Raji (cell line): ENCODE measurements around the gene SSBP3.

Experiments
- POLR2A ChIP-seq: IDR thresholded peaks from 2 replicates; pipeline ENCODE4 v1.6.1; 2011; ENCODE audit warnings: low read depth, low read length, control low read depth; ENCODE audit not compliant: insufficient read depth

The SSBP3 gene

DNA sequence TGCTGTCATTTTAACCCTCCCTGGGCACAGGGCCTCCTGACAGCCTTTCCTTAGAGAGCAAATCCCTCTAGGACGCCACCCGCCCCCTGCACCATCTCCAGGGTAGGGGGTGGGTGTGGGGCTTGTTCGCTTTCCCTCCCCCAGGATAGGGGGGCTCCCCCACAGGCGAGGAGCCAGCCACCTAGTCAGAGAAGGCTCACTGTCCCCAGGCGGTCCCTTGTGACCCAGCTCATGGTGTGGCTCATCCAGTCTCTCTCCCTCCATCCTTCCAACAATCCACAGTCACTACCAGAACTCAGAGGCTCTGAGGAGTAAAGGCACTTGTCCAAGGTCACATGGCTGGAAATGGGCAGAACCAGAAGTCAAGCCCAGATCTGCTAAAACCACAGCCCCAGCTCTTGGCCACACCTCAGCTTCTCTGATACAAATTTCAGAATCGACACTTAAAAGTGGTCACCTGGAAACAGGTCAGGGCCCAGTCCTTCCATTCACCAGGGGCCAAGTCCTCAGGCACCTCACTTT, 116.4 kb downstream of the SSBP3 start:
- TF ChIP-seq POLR2A: no peak

DNA sequence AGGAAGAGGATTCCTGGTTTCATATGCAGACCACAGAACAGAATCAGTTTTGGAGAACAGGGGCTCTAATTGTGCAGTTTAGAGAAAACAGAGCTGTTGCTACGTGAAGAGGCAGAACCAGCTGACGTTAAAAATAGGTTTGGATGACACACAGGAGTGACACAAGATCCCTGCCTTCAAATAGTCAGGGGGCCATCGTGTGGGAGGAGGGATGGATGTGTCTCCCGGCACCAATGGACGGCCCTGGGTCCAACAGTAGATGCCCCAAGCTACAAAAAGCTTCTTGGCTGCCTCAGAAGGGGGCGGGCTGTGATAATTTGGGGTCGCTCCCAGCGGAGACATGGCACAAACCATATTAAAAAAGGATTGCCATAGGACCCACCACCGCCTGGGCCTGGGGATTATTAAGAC, 118.4 kb downstream of the SSBP3 start:
- no peak for TF ChIP-seq POLR2A

- TF ChIP-seq POLR2A: no peak
Measured at GRCh38 chr1:54287176-54287650, 119.0 kb downstream of the SSBP3 start.

DNA sequence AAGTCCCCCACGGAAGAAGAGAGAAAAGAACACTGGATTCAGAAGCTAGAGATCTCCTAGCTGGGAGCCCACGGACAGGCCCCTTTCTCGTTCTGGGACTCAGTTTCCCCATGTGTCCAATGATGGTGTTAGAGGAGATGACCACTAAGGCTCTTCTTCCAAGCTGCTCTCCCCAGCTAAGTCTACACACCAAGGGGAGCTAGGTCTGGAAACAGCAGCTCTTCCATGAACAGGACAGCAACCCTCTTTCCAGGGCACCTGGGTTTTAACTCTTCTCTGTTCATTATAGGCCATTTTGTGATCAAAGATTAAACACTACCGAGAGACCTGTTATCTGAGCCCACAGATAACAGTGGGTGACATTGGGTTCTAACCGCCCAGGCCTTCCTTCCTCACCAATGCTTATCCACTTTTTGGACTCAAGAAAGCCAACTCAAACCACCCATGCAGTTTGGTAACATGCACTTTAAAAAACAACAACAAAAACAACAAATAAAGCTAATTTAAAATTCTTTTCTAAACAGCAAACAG, 120.3 kb downstream of the SSBP3 start:
- TF ChIP-seq POLR2A: no peak

GRCh38 chr1:54284781-54285529, 121.2 kb downstream of the SSBP3 start:
- no peak for TF ChIP-seq POLR2A

DNA sequence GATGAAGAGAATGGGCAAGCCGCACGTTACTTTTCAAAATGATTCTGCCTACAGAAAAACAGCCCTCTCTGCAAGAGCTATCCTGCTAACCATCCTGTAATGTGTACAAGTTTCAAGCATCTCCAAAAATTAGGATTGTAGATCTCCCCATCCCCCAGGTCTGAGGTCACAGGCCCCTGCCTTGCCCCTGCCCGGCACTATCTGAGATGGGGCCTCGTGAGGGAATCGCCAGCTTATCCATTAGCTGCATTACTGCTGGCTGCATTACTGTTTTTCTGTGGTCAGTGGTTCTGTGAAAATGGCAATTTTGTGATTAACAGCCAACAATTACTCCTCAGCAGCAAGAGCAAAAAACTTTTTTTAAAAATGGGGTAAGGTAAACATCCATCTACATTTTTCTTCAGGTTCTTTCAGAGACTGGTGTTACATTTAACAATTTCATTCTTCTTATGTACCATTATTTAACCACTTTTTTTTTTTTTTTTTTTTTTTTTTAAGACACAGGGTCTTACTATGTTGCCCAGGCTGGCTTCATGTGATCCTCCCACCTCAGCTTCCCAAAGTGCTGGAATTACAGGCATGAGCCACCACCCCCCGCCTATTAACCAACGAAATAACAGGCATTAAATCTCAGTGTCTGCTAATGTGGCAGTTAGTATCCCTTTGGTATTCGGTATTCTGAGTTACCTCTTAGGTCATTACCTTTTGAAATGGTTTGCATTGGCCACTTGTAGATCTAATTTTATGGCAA, 122.4 kb downstream of the SSBP3 start:
- TF ChIP-seq POLR2A: no peak

DNA sequence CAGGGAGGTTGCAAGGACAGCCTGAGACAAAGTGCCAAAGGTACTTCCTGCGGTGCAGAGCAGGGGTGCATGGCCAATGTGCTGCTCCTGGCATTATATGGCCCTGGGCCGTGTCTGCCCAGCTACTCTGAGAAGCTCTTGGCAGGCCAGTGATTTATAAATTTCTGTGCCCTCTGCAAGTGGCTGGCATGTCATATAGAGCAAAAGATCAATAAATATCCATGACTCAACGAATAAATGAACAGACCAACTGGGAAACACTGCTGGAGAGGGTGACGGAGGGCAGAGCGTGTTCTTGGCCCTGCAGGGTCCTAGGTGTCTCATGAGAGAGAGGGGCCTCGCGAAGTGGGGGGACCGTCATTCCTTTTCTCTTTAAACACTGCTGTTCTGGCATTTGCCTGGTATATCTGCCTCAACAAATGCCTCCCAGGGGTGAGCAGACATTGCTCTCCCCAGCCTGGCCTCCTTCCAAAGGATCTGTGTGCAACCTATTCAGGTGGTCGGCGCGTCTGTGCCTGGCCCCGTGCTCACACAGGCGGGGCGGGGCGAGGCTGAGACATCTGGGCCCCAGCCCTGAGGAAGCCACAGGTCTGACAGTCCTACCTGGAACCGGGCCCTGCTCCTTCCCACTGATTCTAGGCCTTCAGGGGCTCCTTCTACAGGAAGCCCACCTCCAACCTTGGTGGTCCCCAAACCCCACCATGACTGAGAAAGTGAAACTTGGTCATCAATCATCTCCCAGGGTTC, 123.9 kb downstream of the SSBP3 start:
- no peak for TF ChIP-seq POLR2A

DNA sequence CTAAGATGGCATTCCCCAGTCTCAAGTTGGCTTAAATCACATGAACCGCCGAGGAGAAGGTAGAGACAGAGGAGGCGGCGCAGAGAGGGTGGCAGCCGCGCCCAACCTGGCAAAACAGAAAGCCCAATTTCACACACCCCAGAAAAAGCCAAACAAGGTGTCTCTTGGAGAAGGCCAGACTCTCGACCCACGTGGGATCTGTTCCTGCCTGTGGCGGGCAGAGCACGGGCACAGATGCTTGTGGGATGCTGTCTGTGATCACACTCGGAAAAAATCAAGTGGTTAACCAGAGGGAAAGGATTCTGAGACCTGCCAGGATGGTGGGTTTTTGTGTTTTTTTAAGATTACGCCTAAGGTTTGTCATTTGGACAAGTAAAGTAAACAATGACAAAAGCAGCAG, 125.5 kb downstream of the SSBP3 start:
- TF ChIP-seq POLR2A: no peak

GRCh38 chr1:54279457-54279856, 126.7 kb downstream of the SSBP3 start:
- no peak for TF ChIP-seq POLR2A

DNA sequence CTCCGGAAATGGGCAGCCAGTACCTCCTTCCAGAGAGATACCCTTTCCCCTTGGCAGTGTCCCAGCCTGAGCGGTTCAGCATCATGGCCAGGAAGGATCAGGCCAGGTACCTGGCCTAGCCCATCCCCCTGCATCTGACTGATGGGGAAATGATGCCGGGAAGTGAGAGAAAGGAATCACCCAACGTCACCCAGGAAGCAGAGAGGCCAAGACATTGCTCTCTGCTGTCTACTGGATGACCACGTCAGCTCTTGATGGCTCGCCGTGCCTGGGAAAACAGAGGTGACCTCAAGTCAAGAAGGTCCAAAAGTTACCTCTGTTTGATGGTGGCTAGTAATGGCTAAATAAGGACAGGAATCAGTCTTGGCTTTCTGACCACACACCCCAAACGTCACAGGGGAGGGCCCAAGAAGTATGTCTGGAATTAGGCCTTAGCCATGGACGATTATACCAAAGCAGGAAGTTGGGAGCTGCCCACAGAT, 127.2 kb downstream of the SSBP3 start:
- TF ChIP-seq POLR2A: no peak

DNA sequence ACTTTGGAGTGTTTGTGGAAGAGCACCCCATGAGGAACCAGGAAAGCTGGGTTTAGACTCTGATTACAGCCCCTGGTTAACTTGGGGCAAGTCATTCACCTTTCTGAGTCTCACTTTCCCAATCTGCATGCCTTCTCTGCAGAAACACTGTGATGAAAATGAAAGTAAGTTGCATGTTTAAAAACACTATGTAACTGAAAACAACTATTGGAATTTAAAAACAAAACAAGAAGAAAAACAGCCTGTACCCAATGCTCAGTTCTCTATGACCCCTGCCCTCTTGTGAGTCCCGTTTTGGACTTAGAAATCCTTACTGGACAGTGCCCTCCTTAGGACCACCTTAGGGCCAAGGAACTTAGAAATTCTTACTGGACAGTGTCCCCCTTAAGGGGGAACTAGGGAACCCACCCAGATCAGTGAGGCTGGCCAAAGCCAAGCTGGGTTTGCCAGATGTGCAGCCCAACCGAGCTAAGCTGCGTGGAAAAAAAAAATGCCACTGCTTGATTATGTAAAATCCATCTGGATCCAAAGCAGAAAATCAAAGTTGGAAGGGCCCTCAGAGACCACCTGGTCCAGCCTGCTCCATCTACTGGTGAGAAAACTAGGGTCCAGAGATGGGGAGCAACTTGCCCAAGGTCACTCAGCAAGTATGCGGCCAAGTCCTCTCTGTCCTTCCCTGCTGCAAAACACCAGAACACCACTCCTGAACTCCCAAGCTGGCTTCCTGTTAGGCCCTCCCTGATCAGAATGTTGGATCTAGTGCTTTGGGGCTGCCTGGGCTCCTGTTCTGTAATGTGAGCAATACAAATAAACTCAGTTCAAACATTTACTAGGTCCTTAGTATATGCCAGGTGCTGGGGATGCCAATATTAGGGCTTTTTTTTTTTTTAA, 128.5 kb downstream of the SSBP3 start:
- TF ChIP-seq POLR2A: no peak

- TF ChIP-seq POLR2A: no peak
Measured at GRCh38 chr1:54276617-54277450, 129.4 kb downstream of the SSBP3 start.

DNA sequence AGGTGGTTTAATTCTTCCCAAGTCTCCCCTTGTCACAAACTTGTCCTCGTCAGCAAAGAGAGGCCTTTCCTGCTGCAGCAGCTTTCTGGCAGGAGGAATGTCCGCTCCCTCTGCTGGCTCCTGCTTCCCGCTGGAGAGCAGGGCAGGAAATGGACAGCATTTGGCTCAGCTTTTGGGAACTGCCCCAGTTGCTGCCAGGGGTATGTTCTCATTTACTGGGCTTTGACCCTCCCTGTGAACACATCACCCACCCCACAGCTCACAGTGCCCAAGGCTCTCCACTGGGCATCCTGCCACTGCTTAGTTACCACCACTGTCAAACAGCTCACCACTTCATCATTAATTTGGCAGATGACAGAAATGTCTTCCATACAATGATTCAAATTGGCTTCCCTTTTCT, 130.8 kb downstream of the SSBP3 start:
- TF ChIP-seq POLR2A: no peak
